C4-2B (cell line): ENCODE results near the gene DLG1.
"Not testable (repeated sequence)": the region's sequence is repeated elsewhere in the genome, so short reads cannot be mapped to it uniquely, and the experiment has no call there.

Experiments
- H3K27ac ChIP-seq: fragments of 450-650 bp; 2 replicates; pipeline ENCODE4 v1.5.1; 2017
- ZFX ChIP-seq: fragments of 450-650 bp; IDR thresholded peaks from 2 replicates; pipeline ENCODE4 v1.6.1; 2017
- TF ChIP-seq, protein P1 (sequence below): fragments of 450-650 bp; conservative IDR thresholded peaks from 2 replicates; pipeline ENCODE4 v1.5.1; 2017; ENCODE audit warnings: mild to moderate bottlenecking

Gene DLG1

DNA sequence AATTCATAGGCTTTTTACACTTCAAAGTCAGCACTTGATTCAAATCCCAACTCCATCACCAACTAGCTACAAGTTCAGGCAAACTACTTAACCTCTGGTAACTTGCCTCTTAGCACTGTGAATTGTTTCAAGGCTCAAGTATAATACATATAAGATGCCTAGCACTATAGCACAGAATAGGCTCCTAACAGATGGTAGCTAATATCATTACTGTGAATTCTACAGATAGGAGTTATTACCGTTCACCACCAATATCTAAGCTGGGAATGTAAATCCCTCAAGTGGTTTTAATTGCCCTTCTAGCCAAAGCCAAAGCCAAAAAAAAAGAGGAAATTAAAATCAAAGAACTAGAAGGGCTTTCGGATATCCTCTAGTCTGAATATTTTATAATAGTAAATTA, 15.4 kb downstream of the DLG1 start:
- TF ChIP-seq ZFX, result no peak
- TF ChIP-seq, protein P1, sequence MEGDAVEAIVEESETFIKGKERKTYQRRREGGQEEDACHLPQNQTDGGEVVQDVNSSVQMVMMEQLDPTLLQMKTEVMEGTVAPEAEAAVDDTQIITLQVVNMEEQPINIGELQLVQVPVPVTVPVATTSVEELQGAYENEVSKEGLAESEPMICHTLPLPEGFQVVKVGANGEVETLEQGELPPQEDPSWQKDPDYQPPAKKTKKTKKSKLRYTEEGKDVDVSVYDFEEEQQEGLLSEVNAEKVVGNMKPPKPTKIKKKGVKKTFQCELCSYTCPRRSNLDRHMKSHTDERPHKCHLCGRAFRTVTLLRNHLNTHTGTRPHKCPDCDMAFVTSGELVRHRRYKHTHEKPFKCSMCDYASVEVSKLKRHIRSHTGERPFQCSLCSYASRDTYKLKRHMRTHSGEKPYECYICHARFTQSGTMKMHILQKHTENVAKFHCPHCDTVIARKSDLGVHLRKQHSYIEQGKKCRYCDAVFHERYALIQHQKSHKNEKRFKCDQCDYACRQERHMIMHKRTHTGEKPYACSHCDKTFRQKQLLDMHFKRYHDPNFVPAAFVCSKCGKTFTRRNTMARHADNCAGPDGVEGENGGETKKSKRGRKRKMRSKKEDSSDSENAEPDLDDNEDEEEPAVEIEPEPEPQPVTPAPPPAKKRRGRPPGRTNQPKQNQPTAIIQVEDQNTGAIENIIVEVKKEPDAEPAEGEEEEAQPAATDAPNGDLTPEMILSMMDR, result no peak

DNA sequence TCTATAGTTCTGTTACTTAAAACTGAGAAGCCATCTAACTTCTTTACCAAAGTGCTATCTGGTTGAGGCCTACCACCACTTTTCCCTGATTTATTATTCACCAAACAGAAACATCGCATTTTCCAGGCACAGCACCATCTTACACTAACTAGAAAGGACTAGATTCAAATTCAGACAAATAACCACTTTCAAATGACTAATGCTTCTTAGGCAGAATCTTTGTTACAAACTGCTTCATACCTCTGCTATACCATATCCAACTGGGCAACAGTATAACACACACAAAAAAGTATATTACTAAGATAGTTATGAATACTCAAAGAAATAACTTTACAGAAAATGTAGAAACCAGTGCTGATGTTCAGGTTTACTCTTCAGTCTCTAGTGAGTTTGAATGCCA, 16.6 kb downstream of the DLG1 start:
- TF ChIP-seq, protein P1, result no peak
- no peak for TF ChIP-seq ZFX
- H3K27ac ChIP-seq, result no peak overlapping the region

More for the DNA sequence above, 15.4 kb downstream of the DLG1 start:
- H3K27ac ChIP-seq, result no peak overlapping the region

DNA sequence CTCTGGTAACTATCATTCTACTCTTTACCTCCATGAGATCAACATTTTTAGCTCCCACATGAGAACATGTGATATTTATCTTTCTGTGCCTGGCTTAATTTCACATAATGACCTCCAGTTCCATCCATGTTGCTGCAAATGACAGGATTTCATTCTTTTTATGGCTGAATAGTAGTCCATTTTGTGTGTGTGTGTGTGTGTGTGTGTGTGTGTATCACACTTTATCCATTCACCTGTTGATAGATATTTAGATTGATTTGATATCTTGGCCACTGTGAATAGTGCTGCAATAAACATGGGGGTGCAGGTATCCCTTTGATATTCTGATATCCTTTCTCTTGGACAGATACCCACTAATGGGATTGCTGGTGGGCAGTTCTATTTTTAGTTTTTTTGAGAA, 18.3 kb downstream of the DLG1 start:
- TF ChIP-seq ZFX, result no peak
- H3K27ac ChIP-seq, result no peak overlapping the region

DNA sequence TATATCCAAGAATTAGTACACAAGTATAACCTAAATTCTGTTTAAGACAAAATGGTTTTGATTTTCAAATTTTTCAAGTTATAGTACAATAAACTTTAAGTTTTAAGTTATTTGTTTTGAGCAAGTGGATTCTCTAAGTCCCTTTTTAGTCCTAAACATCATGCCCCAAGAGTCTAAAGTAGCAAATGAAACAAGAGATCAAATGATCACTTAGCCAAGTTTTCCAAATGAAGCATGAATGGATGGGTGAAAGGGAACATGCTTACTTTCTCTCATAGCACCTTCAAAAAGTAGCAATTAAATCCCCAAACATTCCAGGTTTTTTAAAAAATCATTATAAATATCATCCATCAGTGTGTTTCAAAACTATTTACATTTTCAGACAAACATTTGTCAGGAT, 19.5 kb downstream of the DLG1 start:
- H3K27ac ChIP-seq, result no peak overlapping the region
- TF ChIP-seq ZFX, result no peak
- TF ChIP-seq, protein P1, result no peak

DNA sequence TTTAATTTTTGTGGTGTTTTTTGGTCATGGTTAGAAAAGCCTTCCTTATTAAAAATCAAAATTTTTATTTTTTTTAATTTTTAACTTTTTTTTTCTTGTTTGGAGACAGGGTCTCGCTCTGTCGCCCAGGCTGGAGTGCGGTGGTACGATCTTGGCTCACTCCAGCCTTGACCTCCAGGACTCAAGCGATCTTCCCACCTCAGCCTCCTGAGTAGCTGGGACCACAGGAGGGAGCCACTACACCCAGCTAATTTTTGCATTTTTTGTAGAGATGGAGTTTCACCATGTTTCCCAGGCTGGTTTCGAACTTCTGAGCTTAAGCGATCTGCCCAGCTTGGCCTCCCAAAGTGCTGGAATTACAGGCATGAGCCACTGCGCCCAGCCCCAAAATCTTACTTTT, 21.6 kb downstream of the DLG1 start:
- H3K27ac ChIP-seq, result not testable (repeated sequence)
- TF ChIP-seq, protein P1, result 0 out of 2 replicates have a peak, but pooled peaks have one; percentile 12

DNA sequence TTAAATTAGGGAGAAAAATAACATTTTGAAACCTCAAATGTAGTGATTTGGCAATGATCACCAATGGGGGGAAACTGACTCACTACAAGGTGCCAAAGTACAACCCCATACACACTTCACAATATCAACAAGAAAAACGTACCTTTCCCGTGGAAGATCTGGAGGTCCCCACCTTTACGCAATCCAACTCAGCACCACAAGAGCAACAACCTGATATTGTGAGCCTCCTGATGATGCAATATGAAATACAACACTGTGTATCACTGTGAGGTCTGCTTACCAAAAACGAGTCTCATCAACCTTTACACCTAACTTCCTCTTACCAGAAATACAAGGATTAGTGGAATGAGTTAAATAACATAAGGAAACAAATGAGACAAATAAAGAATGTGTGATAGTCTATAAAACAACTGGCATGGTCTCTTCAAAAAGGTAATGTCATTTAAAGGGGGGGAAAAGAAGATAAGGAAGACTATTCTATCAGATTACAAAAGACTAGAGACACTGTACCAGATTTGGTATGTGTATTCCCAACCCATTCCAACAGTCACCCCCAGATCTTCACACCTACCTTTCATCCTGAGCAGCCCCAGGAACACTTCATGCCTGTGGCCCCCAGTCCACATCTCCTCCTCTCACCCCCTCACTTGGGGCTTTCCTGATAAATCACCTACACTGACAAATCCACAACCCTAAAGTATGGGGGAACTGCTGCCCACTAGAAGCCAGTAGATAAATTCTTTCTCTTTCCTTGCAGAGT, 27.7 kb downstream of the DLG1 start:
- H3K27ac ChIP-seq, result no peak overlapping the region

DNA sequence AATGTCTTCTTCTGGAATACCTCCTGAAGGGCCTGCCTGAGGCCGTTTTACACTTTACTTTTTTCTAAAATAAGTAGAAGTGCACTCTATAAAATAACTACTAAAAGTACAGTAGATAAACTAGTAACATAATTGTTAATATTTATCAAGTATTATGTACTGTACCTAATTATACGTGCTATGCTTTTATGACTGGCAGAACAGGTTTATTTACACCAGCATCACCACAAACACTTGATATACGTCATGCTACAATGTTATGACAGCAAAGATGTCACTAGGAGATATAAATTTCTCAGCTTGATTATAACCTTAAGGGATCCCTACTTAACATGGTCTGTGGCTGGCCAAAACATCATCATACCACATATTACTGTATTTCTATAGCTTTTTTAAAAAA, 29.4 kb downstream of the DLG1 start:
- H3K27ac ChIP-seq, result no peak overlapping the region
- TF ChIP-seq, protein P1, result no peak
- TF ChIP-seq ZFX, result no peak

More for the DNA sequence above, 27.7 kb downstream of the DLG1 start:
- no peak for TF ChIP-seq ZFX

DNA sequence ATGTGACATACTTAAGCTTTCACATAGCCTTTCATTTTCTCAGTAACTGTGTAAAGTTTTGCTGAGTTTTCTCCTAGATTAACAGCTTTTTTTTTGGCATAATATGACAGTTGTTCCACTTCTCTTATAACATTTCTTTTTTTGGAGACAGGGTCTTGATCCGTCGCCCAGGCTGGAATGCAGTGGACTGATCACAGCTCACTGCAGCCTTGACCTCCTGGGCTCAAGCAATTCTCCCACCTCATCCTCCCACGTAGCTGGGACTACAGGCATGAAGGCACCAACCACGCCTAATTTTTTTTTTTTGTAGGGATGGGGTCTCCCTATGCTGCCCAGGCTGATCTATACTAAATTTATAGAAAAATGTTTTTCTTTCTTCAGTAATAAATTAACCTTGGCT, 30.1 kb downstream of the DLG1 start:
- TF ChIP-seq, protein P1, result no peak
- no peak for TF ChIP-seq ZFX
- H3K27ac ChIP-seq, result no peak overlapping the region
